ENCODE data around the gene IFNAR2.

Gene IFNAR2

DNA sequence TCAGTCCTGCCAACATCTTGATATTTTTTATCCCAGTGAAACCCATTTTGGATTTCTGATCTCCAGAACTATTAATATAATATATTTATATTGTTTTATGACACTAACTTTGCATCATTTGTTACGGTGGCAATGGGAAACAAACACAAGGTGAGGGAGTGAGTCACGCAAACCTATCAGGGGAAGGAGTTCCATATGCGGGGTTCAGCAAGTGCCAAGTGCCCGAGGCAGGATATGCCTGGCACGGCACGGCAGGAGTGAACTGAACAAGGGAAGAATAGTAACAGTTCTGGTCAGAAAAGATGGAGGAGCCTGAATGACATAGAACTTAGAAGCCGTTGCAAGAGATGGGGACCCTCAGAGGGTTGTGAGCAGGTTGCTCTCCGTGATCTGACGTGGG lies 28.7 kb downstream of the IFNAR2 start:
- Histone ChIP-seq H3K9me2 (replicated peaks; ENCODE audit: insufficient read depth, low read length) (no peaks in the 10 kb centered on the region), H3K27ac (ENCODE audit: low read length) (no peak overlapping the region), H3K9me3 (replicated peaks; ENCODE audit: insufficient read depth, low read length) (no peaks in the 10 kb centered on the region), H3K27me3 (replicated peaks; ENCODE audit: insufficient read depth, low read length) (no peaks in the 10 kb centered on the region), H2AFZ (ENCODE audit: low read length) (no peak overlapping the region), H3K9ac (ENCODE audit: low read length) (no peak overlapping the region), H3F3A (ENCODE audit: insufficient read depth, low read length) (peaks cover 20% of the 10 kb centered on the region), H3K4me2 (ENCODE audit: low read depth, low read length) (no peak overlapping the region), H3K4me1 (ENCODE audit: low read length) (peaks cover 3% of the 10 kb centered on the region; the same call in 1 of the 2 replicates), H3K4me3 (ENCODE audit: low read length) (no peak overlapping the region), H3K36me3 (replicated peaks; ENCODE audit: insufficient read depth, low read length) (peaks cover 28% of the 10 kb centered on the region), H4K20me1 (ENCODE audit: insufficient read depth, low read length) (no peaks in the 10 kb centered on the region), H3K79me2 (ENCODE audit: low read length) (peaks cover 50% of the 10 kb centered on the region)
- TF ChIP-seq CTCF (IDR thresholded peaks at IDR 0.05; ENCODE audit: low read length) (no peak), EZH2 (optimal IDR thresholded peaks at IDR 0.05; ENCODE audit: low read depth, low read length) (no peak), EZH2phosphoT487 (IDR thresholded peaks at IDR 0.05; ENCODE audit: low read length) (no peak)
- no peak for DNase-seq

DNA sequence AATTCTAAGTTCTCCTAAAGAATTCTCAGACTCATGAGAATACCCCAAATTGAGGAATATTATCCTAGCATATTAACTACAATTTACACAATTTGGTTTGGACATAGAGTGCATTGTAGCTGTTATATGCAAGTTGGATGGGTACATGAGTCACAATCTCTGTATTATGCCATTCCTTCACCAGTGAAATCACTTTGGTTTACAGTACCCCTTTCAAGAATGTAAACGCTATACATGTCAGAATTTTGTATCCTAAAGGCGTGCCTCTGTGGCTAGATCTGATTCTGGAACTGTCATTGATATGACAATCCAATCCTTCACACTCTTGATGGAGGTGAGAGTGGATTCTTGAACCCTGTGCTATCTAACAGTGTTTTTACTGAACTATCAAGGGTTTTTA lies 29.7 kb downstream of the IFNAR2 start:
- Histone ChIP-seq H3K79me2 (ENCODE audit: low read length) (peaks cover 51% of the 10 kb centered on the region), H3K27ac (ENCODE audit: low read length) (no peak overlapping the region), H4K20me1 (ENCODE audit: insufficient read depth, low read length) (no peaks in the 10 kb centered on the region), H3K4me3 (ENCODE audit: low read length) (no peak overlapping the region), H3K9ac (ENCODE audit: low read length) (no peak overlapping the region), H3K9me2 (replicated peaks; ENCODE audit: insufficient read depth, low read length) (no peaks in the 10 kb centered on the region), H3K4me2 (ENCODE audit: low read depth, low read length) (no peak overlapping the region), H3K4me1 (ENCODE audit: low read length) (peaks cover 3% of the 10 kb centered on the region; the same call in 1 of the 2 replicates), H3K36me3 (replicated peaks; ENCODE audit: insufficient read depth, low read length) (peaks cover 21% of the 10 kb centered on the region), H3K27me3 (replicated peaks; ENCODE audit: insufficient read depth, low read length) (no peaks in the 10 kb centered on the region), H3F3A (ENCODE audit: insufficient read depth, low read length) (peaks cover 20% of the 10 kb centered on the region), H2AFZ (ENCODE audit: low read length) (no peak overlapping the region), H3K9me3 (replicated peaks; ENCODE audit: insufficient read depth, low read length) (no peaks in the 10 kb centered on the region)
- TF ChIP-seq CTCF (IDR thresholded peaks at IDR 0.05; ENCODE audit: low read length) (no peak), EZH2phosphoT487 (IDR thresholded peaks at IDR 0.05; ENCODE audit: low read length) (no peak), EZH2 (optimal IDR thresholded peaks at IDR 0.05; ENCODE audit: low read depth, low read length) (no peak)
- no peak for DNase-seq

- H3K9me2 ChIP-seq (replicated peaks; ENCODE audit: insufficient read depth, low read length) = no peaks in the 10 kb centered on the region
- no peak overlapping the region for H3K4me3 ChIP-seq (ENCODE audit: low read length)
- no peaks in the 10 kb centered on the region for H3K27me3 ChIP-seq (replicated peaks; ENCODE audit: insufficient read depth, low read length)
- peaks cover 3% of the 10 kb centered on the region; the same call in 1 of the 2 replicates for H3K4me1 ChIP-seq (ENCODE audit: low read length)
- H3K36me3 ChIP-seq (replicated peaks; ENCODE audit: insufficient read depth, low read length) = peaks cover 21% of the 10 kb centered on the region
- H3K79me2 ChIP-seq (ENCODE audit: low read length) = peaks cover 51% of the 10 kb centered on the region
- H3K27ac ChIP-seq (ENCODE audit: low read length) = no peak overlapping the region
- H3K9ac ChIP-seq (ENCODE audit: low read length) = no peak overlapping the region
- H3K9me3 ChIP-seq (replicated peaks; ENCODE audit: insufficient read depth, low read length) = no peaks in the 10 kb centered on the region
- H4K20me1 ChIP-seq (ENCODE audit: insufficient read depth, low read length) = no peaks in the 10 kb centered on the region
- H2AFZ ChIP-seq (ENCODE audit: low read length) = no peak overlapping the region
- H3K4me2 ChIP-seq (ENCODE audit: low read depth, low read length) = no peak overlapping the region
- peaks cover 22% of the 10 kb centered on the region for H3F3A ChIP-seq (ENCODE audit: insufficient read depth, low read length)
- no peak for TF ChIP-seq CTCF (IDR thresholded peaks at IDR 0.05; ENCODE audit: low read length)
- peak; percentile 5 for DNase-seq
These were observed 30.3 kb downstream of the IFNAR2 start for GRCh38 chr21:33259995-33260394.

All from MM.1S (cell line).